ENCODE results near the gene PTPRE. TPM values are rescaled to one million over a fixed set of nuclear protein-coding genes. Genes with fewer than 3 reads are reported as not detected.
A peak's percentile ranks its signal among the peaks of the same experiment; 100 is the strongest.

Gene PTPRE
- total RNA-seq, 1 experiment from 2014 or later = 12.3 TPM

DNA sequence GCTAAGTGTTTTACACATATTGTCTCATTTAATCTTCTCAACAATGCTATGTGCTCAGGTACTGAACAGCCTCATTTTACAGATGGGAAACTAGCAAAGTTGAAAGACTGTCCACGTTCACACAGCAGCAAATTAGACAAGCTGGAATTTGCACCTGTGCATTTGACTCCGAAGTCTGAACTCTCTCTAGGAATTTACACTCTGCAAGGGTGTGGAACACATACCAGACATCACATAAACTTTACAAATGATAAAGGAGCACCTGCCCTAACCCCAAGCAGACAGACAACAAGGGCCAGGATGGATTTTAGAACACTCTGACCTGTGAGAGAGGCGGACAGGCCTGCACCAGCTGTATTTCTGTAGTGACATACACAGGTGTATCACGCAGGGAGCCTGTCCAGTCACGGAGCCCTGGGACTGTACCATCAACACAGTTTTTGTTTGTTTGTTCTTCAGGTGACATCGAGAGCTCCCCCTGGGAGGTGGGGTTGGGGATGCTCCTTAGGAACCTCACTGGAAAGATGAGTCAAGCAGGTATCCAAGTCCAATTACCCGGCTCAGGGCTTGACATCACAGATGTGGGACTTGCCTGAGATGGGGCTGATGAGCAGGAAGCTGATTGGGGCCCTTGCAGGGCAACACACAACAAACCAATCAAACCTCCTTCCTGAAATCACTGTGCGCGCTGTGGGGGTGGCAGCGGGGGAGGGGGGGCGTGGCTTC, 188.3 kb downstream of the PTPRE start:
- RAD21 ChIA-PET (ENCODE audit: low non-redundant PET in 1 of 2, low total read pairs in 2 of 2, uncharacterized antibody in 2 of 2, unreplicated experiment in 2 of 2) = no interaction called here
- intact Hi-C loops (cut with micrococcal nuclease) = no loop called here
- no peaks in the 10 kb centered on the region for H3K4me1 ChIP-seq (ENCODE audit: control insufficient read depth in 1 of 2, insufficient read depth in 2 of 2, low read length in 2 of 2)
- no peak overlapping the region for H3K9ac ChIP-seq (ENCODE audit: low read length)
- peak; percentile 12 for DNase-seq (ENCODE audit: low read depth, low spot score)
- H3K36me3 ChIP-seq (ENCODE audit: control insufficient read depth in 1 of 2, insufficient read depth in 2 of 2, low read length in 2 of 2) = peaks cover 22 to 38% of the 10 kb centered on the region in 2 experiments; a peak in 3 of 4 replicates
- H3K9me2 ChIP-seq (ENCODE audit: insufficient read depth) = no peaks in the 10 kb centered on the region
- H2AFZ ChIP-seq (ENCODE audit: low read depth, low read length, poor library complexity, severe bottlenecking) = no peak overlapping the region
- no TSS peak for BruUV-seq (replicated peaks)
- H3K9me3 ChIP-seq (ENCODE audit: control insufficient read depth in 1 of 2, insufficient read depth in 1 of 2, low read depth in 1 of 2, low read length in 2 of 2) = no peaks in the 10 kb centered on the region
- no peak; the same call in 1 of the 2 replicates for TF ChIP-seq JUND (IDR thresholded peaks at IDR 0.05)
- TF ChIP-seq, protein P1, sequence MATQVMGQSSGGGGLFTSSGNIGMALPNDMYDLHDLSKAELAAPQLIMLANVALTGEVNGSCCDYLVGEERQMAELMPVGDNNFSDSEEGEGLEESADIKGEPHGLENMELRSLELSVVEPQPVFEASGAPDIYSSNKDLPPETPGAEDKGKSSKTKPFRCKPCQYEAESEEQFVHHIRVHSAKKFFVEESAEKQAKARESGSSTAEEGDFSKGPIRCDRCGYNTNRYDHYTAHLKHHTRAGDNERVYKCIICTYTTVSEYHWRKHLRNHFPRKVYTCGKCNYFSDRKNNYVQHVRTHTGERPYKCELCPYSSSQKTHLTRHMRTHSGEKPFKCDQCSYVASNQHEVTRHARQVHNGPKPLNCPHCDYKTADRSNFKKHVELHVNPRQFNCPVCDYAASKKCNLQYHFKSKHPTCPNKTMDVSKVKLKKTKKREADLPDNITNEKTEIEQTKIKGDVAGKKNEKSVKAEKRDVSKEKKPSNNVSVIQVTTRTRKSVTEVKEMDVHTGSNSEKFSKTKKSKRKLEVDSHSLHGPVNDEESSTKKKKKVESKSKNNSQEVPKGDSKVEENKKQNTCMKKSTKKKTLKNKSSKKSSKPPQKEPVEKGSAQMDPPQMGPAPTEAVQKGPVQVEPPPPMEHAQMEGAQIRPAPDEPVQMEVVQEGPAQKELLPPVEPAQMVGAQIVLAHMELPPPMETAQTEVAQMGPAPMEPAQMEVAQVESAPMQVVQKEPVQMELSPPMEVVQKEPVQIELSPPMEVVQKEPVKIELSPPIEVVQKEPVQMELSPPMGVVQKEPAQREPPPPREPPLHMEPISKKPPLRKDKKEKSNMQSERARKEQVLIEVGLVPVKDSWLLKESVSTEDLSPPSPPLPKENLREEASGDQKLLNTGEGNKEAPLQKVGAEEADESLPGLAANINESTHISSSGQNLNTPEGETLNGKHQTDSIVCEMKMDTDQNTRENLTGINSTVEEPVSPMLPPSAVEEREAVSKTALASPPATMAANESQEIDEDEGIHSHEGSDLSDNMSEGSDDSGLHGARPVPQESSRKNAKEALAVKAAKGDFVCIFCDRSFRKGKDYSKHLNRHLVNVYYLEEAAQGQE (IDR thresholded peaks at IDR 0.05; ENCODE audit: low read depth) = no peak
- H3K79me2 ChIP-seq (ENCODE audit: insufficient read depth, low read length) = peaks cover 14% of the 10 kb centered on the region
- no peak overlapping the region for H3K4me2 ChIP-seq (ENCODE audit: low read length)
- H3K4me3 ChIP-seq (replicated peaks in 1 of 2; ENCODE audit: low read depth in 1 of 2, low read length in 2 of 2) = no peak overlapping the region
- CTCF ChIA-PET = no interaction called here
- 0 out of 2 replicates have a peak, but pooled peaks cover 5% of the 10 kb centered on the region for H4K20me1 ChIP-seq (ENCODE audit: insufficient read depth)
- no peaks in the 10 kb centered on the region for H3K27me3 ChIP-seq (ENCODE audit: insufficient read depth, low read length)
- no peak overlapping the region for H3K27ac ChIP-seq (ENCODE audit: low read depth, low read length)
- peak; percentile 43 for ATAC-seq
- POLR2A ChIA-PET = interaction anchor here (0.6 to 0.7 kb wide), 2 partner anchors 13 to 48 kb away, joined by 3 to 4 read pairs; no protein-coding TSS in a partner anchor

All from HCT116 (cell line).